ENCODE results near the gene CXCL13. TPM values are rescaled to one million over a fixed set of nuclear protein-coding genes. Genes with fewer than 3 reads are reported as not detected.

Gene CXCL13
- not detected for total RNA-seq

GRCh38 chr4:77605210-77605902 lies at the start of gene CXCL13:
TSS of gene CXCL13 (plus strand) at chr4:77605820. CDS start at chr4:77605866, 46 bp downstream.

Other genes with a start within 250 kb of the CXCL13 start
- 100 to 1,000 TPM; 117 to 123 TPM for gene CNOT6L, start 213.5 kb downstream of the CXCL13 start, total RNA-seq

All from activated naive CD4-positive, alpha-beta T cell treated with anti-CD3 and anti-CD28 coated beads, Interleukin-2, amount 10 ng/mL, durations not matched to agents 5 hours and 36 hours (primary cell).